ENCODE measurements around the gene MLKL. TPM values are rescaled to one million over a fixed set of nuclear protein-coding genes. Genes with fewer than 3 reads are reported as not detected.

The MLKL gene
- polyA plus RNA-seq, 1 experiment: 4.4 TPM

DNA sequence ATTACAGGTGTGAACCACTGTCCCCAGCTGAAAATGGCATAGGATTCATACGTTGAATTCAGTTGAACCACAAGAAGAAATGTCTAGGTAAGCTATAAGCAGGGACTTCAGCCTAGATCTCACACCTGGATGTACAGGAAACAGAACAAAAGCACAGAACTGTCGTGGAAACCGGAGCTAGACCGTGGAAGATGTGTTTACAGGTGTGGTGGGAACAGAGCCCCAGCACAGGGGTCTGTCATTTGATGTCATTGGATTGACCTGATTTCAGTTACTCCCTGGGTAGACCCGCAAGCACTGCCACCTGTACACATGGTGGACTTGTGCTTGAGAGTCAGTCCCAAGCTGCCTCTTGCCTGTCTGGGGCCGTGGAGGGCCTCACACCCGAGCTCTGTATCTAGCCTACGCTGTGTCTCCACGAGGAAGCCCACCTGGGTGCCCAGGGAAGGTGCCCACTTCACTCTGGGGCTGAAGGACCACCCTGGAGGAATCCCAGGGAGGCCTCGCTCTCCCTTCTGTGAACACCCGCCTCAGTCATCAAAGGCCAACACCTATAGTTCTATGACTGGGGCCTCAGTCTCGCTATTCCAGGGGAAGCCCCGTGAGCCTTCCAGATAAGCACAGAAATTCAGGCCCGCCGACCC is 32.2 kb upstream of the MLKL start:
- H3K36me3 ChIP-seq (ENCODE audit: control insufficient read depth, insufficient read depth, low read length): no peaks in the 10 kb centered on the region
- TF ChIP-seq, protein P1, sequence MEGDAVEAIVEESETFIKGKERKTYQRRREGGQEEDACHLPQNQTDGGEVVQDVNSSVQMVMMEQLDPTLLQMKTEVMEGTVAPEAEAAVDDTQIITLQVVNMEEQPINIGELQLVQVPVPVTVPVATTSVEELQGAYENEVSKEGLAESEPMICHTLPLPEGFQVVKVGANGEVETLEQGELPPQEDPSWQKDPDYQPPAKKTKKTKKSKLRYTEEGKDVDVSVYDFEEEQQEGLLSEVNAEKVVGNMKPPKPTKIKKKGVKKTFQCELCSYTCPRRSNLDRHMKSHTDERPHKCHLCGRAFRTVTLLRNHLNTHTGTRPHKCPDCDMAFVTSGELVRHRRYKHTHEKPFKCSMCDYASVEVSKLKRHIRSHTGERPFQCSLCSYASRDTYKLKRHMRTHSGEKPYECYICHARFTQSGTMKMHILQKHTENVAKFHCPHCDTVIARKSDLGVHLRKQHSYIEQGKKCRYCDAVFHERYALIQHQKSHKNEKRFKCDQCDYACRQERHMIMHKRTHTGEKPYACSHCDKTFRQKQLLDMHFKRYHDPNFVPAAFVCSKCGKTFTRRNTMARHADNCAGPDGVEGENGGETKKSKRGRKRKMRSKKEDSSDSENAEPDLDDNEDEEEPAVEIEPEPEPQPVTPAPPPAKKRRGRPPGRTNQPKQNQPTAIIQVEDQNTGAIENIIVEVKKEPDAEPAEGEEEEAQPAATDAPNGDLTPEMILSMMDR (IDR thresholded peaks at IDR 0.05; ENCODE audit: insufficient read depth, low read depth, low read length): no peak
- no peak overlapping the region for H3K4me3 ChIP-seq (ENCODE audit: low read depth, low read length)
- no peaks in the 10 kb centered on the region for H3K27me3 ChIP-seq (ENCODE audit: control insufficient read depth, insufficient read depth, low read length)
- no peak for DNase-seq (ENCODE audit: low read depth)
- CTCF ChIA-PET: interaction anchor here (0.8 to 1.9 kb wide), 4 partner anchors 8 to 129 kb away, joined by 3 to 6 read pairs (median 4); partner anchors contain the start of gene MLKL
- POLR2A ChIA-PET: no interaction called here

DNA sequence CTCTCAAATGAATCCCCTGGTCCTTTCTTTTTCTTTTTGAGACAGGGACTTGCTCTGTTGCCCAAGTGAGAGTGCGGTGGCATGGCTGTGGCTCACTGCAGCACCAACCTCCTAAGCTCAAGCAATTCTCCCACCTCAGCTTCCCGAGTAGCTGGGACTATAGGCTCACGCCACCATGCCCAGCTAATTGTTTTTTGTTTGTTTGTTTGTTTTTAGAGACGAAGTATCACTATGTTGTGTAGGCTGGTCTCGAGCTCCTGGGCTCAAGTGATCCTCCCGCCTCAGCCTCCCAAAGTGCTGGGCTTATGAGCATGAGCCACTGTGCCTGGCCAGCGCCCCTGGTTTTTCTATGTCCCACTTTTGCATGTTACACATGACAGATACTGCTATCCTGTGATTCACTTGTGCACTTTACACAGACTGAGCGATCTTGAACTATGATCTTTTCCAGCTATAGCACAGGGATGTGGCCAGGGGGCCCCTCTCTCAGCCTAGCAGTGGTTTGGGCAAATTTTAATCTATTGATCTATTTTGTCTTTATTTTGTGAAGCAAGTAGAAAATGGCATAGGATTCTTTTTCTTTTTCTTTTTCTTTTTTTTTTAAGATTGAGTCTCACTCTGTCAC is 31.3 kb upstream of the MLKL start:
- POLR2A ChIA-PET: no interaction called here
- Histone ChIP-seq H3K4me3 (ENCODE audit: low read depth, low read length) (no peak overlapping the region), H3K36me3 (ENCODE audit: control insufficient read depth, insufficient read depth, low read length) (no peaks in the 10 kb centered on the region), H3K27me3 (ENCODE audit: control insufficient read depth, insufficient read depth, low read length) (no peaks in the 10 kb centered on the region)
- TF ChIP-seq, protein P1 (IDR thresholded peaks at IDR 0.05; ENCODE audit: insufficient read depth, low read depth, low read length): no peak
- no peak for DNase-seq (ENCODE audit: low read depth)
- CTCF ChIA-PET: interaction anchor here (1.9 kb wide), 1 partner anchor 130 kb away, joined by 6 read pairs; no protein-coding TSS in a partner anchor

DNA sequence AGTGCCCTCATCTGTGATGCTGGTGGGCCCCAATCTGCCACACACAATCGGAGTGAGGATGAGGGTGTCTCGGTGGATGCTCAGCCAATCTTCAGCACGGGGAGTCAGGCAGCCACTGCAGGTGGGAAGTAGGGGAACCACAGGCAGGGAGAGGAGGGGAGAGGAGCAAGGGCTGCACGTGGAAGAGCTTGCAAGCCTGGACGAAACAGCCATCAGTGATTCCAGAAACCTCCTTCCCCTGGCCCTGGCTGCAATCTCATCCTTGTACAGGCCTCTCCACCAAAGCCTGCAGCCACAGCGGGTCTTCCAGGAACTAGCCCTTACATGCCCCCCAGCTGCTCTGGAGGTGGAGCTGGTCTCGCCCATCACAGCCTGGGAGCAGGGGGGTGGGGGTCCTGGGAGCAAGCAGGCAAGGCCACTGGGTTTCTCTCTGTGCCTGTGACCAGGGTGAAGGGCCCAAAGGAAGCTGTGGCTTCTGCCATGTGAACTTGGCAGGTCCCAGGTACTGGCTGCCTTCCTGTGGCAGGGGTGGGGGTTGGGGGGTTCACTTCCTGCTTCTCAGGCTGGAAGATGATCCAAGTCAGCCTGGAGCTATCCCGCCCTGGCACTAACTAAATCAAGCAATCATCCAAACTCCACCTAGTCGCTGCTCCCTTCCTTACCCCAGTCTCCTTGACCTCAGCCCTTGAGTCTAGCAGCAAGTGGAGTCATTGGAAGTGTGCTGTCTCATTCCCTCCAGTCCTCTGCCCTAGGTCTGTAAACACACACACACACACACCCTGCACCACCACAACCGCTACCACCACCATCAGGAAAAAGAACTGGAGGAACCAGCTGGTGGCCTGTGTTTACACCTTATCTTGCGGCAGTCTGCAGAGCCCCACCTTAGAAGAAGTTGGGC is 29.4 kb upstream of the MLKL start:
- no peak overlapping the region for H3K4me3 ChIP-seq (ENCODE audit: low read depth, low read length)
- no peaks in the 10 kb centered on the region for H3K36me3 ChIP-seq (ENCODE audit: control insufficient read depth, insufficient read depth, low read length)
- CTCF ChIA-PET: interaction anchor here (1.0 to 1.1 kb wide), 2 partner anchors 19 to 132 kb away, joined by 3 to 5 read pairs; no protein-coding TSS in a partner anchor
- TF ChIP-seq, protein P1 (IDR thresholded peaks at IDR 0.05; ENCODE audit: insufficient read depth, low read depth, low read length): no peak
- POLR2A ChIA-PET: no interaction called here
- no peak for DNase-seq (ENCODE audit: low read depth)
- no peaks in the 10 kb centered on the region for H3K27me3 ChIP-seq (ENCODE audit: control insufficient read depth, insufficient read depth, low read length)

DNA sequence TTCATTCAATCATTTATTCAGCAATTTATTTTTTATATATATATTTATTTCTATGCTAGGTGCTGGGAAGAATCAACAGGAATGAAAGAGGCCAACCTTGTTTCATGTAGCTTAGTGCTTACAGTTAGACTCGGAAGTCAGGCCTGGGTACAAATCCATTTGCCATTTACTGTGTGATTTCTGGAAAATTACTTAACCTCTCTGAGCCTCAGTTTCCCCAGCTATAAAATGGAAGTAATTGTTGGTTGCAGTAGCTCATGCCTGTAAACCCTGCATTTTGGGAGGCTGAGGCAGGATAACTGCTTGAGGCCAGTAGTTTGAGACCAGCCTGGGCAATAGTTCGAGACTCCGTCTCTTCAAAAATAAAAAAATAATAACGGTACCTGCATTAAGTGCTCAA is 27.2 kb upstream of the MLKL start:
- TF ChIP-seq, protein P1 (IDR thresholded peaks at IDR 0.05; ENCODE audit: insufficient read depth, low read depth, low read length): no peak
- Histone ChIP-seq H3K36me3 (ENCODE audit: control insufficient read depth, insufficient read depth, low read length) (no peaks in the 10 kb centered on the region), H3K27me3 (ENCODE audit: control insufficient read depth, insufficient read depth, low read length) (no peaks in the 10 kb centered on the region), H3K4me3 (ENCODE audit: low read depth, low read length) (no peak overlapping the region)
- DNase-seq (ENCODE audit: low read depth): no peak
- ChIA-PET POLR2A (no interaction called here), CTCF (interaction anchor here (1.1 to 1.5 kb wide), 4 partner anchors 9 to 135 kb away, joined by 3 to 5 read pairs (median 4); no protein-coding TSS in a partner anchor)

DNA sequence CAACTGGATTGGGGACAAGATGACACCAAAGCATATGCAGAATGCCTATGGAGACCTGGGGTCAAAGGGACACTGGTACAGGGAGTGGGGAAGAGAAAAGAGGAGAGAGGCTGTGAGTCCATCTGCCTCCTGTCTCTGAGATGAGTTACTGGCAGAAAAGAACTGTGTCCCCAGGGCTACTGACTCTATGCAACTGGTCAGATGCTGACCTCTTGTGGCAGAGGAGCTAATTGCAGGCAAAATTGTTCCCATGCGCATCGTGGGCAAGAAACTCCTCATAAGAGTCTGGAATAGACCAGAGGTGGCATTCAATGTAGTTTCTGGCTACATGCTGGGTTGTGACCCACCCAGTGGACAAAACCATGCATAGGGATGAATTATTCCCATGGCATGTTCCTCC is 26.1 kb upstream of the MLKL start:
- Histone ChIP-seq H3K4me3 (ENCODE audit: low read depth, low read length) (no peak overlapping the region), H3K36me3 (ENCODE audit: control insufficient read depth, insufficient read depth, low read length) (no peaks in the 10 kb centered on the region), H3K27me3 (ENCODE audit: control insufficient read depth, insufficient read depth, low read length) (no peaks in the 10 kb centered on the region)
- TF ChIP-seq, protein P1 (IDR thresholded peaks at IDR 0.05; ENCODE audit: insufficient read depth, low read depth, low read length): peak; percentile 34
- POLR2A ChIA-PET: no interaction called here
- no peak for DNase-seq (ENCODE audit: low read depth)
- CTCF ChIA-PET: interaction anchor here (1.2 to 1.6 kb wide), 3 partner anchors 10 to 14 kb away, joined by 4 to 5 read pairs (median 4); no protein-coding TSS in a partner anchor

Measured in BJ (cell line).